Loucy (cell line): ENCODE measurements around the gene VPS16.

Source experiments
- EZH2phosphoT487 ChIP-seq: fragments of 200-600 bp; IDR thresholded peaks from 2 replicates; pipeline ENCODE4 v1.6.1; 2018; ENCODE audit warnings: antibody characterized with exemption, mild to moderate bottlenecking, moderate library complexity, borderline replicate concordance
- TF ChIP-seq, protein P1 (sequence below): fragments of 200-600 bp; sonication (generic); conservative IDR thresholded peaks from 2 replicates; pipeline ENCODE4 v1.5.1; 2014; ENCODE audit warnings: mild to moderate bottlenecking, antibody characterized with exemption, low read length

DNA sequence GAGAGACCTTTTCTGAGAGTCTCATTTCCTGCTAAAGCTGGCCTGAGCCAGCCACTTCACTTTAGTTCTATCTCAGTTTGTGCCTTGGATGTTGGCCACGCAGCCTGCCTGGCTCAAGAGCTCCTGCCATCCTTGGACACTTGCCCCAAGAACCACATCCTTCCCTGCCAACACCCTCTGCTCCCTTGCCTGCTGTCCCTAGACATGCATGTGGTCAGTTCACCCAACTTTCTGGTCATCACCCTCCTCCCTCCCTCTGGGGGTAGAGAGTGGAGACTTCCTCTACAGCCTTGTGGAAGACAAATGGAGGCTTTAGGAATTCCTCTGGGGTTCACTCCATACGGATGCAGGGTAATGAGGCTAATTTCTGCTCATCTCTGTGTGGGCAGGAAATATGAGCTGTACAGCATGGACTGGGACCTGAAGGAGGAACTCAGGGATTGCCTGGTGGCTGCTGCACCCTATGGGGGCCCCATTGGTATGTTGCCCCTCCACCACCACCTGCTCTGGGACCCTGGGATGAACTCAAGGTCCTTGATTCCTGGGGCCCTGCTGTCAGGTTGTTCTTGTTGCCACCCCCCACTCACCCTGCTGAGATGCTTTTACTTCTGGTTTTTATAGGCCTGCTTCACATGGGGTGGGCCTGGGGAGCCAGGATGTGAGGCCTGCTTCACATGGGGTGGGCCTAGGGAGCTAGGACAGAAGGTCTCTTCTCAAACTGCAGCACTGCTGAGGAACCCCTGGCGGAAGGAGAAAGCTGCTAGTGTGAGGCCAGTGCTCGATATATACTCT is 19.0 kb downstream of the VPS16 start:
- TF ChIP-seq, protein P1, sequence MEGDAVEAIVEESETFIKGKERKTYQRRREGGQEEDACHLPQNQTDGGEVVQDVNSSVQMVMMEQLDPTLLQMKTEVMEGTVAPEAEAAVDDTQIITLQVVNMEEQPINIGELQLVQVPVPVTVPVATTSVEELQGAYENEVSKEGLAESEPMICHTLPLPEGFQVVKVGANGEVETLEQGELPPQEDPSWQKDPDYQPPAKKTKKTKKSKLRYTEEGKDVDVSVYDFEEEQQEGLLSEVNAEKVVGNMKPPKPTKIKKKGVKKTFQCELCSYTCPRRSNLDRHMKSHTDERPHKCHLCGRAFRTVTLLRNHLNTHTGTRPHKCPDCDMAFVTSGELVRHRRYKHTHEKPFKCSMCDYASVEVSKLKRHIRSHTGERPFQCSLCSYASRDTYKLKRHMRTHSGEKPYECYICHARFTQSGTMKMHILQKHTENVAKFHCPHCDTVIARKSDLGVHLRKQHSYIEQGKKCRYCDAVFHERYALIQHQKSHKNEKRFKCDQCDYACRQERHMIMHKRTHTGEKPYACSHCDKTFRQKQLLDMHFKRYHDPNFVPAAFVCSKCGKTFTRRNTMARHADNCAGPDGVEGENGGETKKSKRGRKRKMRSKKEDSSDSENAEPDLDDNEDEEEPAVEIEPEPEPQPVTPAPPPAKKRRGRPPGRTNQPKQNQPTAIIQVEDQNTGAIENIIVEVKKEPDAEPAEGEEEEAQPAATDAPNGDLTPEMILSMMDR: no peak
- no peak for TF ChIP-seq EZH2phosphoT487
